Ovary (tissue), 3 donors: ENCODE data around the gene POC1B.

Experiments used
- POLR2A ChIP-seq: fragments of 450-650 bp; IDR thresholded peaks from one replicate; pipeline ENCODE4 v1.6.1; 2017; ENCODE audit warnings: antibody characterized with exemption, mild to moderate bottlenecking, moderate library complexity
- TF ChIP-seq, protein P1 (sequence below), 3 donors: fragments of 450-650 bp in 2 of 3; fragments of 200-600 bp in 1 of 3; IDR thresholded peaks; one replicate each; pipeline versions ENCODE4 v1.5.1 to v1.8.0; 2016 to 2022; ENCODE audit warnings: antibody characterized with exemption in 3 of 3, mild to moderate bottlenecking in 1 of 3
- donor health status: DM: no; HTN: no; CAD: no.

DNA sequence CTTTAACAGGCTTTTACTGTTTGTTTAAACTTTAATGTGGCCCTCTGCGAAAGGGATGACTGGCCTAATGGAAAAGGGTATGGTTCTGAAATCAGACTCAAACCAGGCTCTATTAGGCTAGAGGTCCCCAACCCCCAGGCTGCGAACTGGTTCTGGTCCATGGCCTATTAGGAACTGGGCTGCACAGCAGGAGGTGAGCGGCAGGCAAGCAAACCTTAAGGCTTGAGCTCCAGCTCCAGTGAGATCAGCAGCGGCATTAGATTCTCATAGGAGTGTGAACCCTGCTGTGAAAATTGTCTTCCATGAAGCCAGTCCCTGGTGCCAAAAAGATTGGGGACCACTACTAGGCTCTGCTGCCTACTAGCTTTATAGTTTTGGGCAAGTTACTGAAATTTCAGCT lies 12.3 kb downstream of the POC1B start:
- no peak for TF ChIP-seq POLR2A
- TF ChIP-seq, protein P1, sequence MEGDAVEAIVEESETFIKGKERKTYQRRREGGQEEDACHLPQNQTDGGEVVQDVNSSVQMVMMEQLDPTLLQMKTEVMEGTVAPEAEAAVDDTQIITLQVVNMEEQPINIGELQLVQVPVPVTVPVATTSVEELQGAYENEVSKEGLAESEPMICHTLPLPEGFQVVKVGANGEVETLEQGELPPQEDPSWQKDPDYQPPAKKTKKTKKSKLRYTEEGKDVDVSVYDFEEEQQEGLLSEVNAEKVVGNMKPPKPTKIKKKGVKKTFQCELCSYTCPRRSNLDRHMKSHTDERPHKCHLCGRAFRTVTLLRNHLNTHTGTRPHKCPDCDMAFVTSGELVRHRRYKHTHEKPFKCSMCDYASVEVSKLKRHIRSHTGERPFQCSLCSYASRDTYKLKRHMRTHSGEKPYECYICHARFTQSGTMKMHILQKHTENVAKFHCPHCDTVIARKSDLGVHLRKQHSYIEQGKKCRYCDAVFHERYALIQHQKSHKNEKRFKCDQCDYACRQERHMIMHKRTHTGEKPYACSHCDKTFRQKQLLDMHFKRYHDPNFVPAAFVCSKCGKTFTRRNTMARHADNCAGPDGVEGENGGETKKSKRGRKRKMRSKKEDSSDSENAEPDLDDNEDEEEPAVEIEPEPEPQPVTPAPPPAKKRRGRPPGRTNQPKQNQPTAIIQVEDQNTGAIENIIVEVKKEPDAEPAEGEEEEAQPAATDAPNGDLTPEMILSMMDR (IDR thresholded peaks at IDR 0.05) = no peak
